ENCODE measurements around the gene SPIN2B.
"Not testable (repeated sequence)": the region's sequence is repeated elsewhere in the genome, so short reads cannot be mapped to it uniquely, and the experiment has no call there.

GRCh38 chrX:57102918-57103317 is 18.4 kb downstream of the SPIN2B start:
- not testable (repeated sequence) for TF ChIP-seq CTCF, POLR2AphosphoS5, POLR2A (IDR thresholded peaks at IDR 0.05)
